K562 (cell line): Measurements from ENCODE around the gene SH3BGRL2. TPM values are rescaled to one million over a fixed set of nuclear protein-coding genes. Genes with fewer than 3 reads are reported as not detected.

Experiments
- ADNP ChIP-seq: fragments of 200-800 bp; sonication (Bioruptor generic); IDR thresholded peaks from 2 replicates; pipeline ENCODE4 v1.6.1; 2016; ENCODE audit warnings: missing genetic modification characterization, missing compliant biosample characterization
- CBFA2T2 ChIP-seq: fragments of 450-650 bp; conservative IDR thresholded peaks from 2 replicates; pipeline ENCODE4 v1.6.1; 2017; ENCODE audit warnings: mild to moderate bottlenecking
- DPF2 ChIP-seq: fragments of 450-650 bp; IDR thresholded peaks from 2 replicates; pipeline ENCODE4 v1.6.1; 2016
- GATAD2A ChIP-seq: fragments of 450-650 bp; IDR thresholded peaks from 2 replicates; pipeline ENCODE4 v1.6.1; 2017
- KAT2B ChIP-seq: IDR thresholded peaks from one replicate; pipeline ENCODE4 v1.6.1; 2012; ENCODE audit warnings: low read depth, mild to moderate bottlenecking, control low read depth, inconsistent platforms, low read length, moderate library complexity
- MAFK ChIP-seq: IDR thresholded peaks from 2 replicates; pipeline ENCODE4 v1.6.1; 2011; ENCODE audit warnings: low read length, improper control_type of control experiment
- MEF2A ChIP-seq: IDR thresholded peaks from 2 replicates; pipeline ENCODE4 v1.6.1; 2011; ENCODE audit warnings: low read depth, mild to moderate bottlenecking, low read length, moderate library complexity; ENCODE audit not compliant: control insufficient read depth
- NFIC ChIP-seq: fragments of 450-650 bp; IDR thresholded peaks from 2 replicates; pipeline ENCODE4 v1.6.1; 2017; ENCODE audit warnings: mild to moderate bottlenecking, inconsistent platforms
- NFYB ChIP-seq: IDR thresholded peaks from 2 replicates; pipeline ENCODE4 v1.6.1; 2011; ENCODE audit warnings: mild to moderate bottlenecking, moderate library complexity; ENCODE audit not compliant: insufficient read length; ENCODE audit errors: extremely low read depth
- SRSF1 ChIP-seq: fragments of 200-400 bp; formaldehyde crosslinking; IDR thresholded peaks from 2 replicates; pipeline ENCODE4 v1.6.1; 2017; ENCODE audit warnings: mild to moderate bottlenecking, low read depth, low read length, moderate library complexity
- STAT5A ChIP-seq: IDR thresholded peaks from 2 replicates; pipeline ENCODE4 v1.6.1; 2012; ENCODE audit warnings: low read length, inconsistent platforms, borderline replicate concordance
- TFAM ChIP-seq: fragments of 250-450 bp; sonication (Bioruptor Pico); conservative IDR thresholded peaks from 2 replicates; pipeline ENCODE4 v1.5.0; 2021; ENCODE audit warnings: mild to moderate bottlenecking, moderate library complexity
- U2AF2 ChIP-seq: fragments of 200-400 bp; formaldehyde crosslinking; optimal IDR thresholded peaks from 2 replicates; pipeline ENCODE3; 2017; ENCODE audit warnings: low read depth, mild to moderate bottlenecking, low read length
- ZNF146 ChIP-seq: IDR thresholded peaks from one replicate; pipeline ENCODE4 v1.6.1; 2018; ENCODE audit warnings: missing compliant biosample characterization; ENCODE audit not compliant: unreplicated experiment
- ZNF586 ChIP-seq: fragments of 450-650 bp; formaldehyde crosslinking; conservative IDR thresholded peaks from 2 replicates; pipeline ENCODE4 v1.4.0; 2020; ENCODE audit warnings: mild to moderate bottlenecking, moderate library complexity
- polyA plus RNA-seq, 8 experiments: library from polyadenylated mRNA; depleted of rRNA in 4 of 8; stranded (reverse) in 5 of 8; unstranded in 3 of 8; fragments of >200 nt; fragmentation: Nextera tagmentation in 2 of 8; fragmentation: Illumina TruSeq in 1 of 8; extraction: Ambion mirVana in 2 of 8; extraction: Trizol in 1 of 8; gene quantifications; 2 replicates each; pipeline versions ENCODE4 v1.2.1 to v1.2.3, GENCODE V29; 2011 to 2014; ENCODE audit warnings: inconsistent platforms in 1 of 8, missing spikeins in 1 of 8
- total RNA-seq, 7 experiments: library from RNA; depleted of rRNA in 6 of 7; stranded (reverse); fragments of >200 nt in 6 of 7; fragmentation: Illumina TruSeq in 2 of 7; extraction: Trizol in 2 of 7; gene quantifications; 2 replicates each; pipeline versions ENCODE4 v1.2.1 to v1.2.3, GENCODE V29; 2011 to 2021; ENCODE audit warnings: low replicate concordance in 1 of 7
- TF ChIP-seq, protein P1 (sequence below): fragments of 250-450 bp; sonication (Bioruptor Pico); IDR thresholded peaks from 2 replicates; pipeline ENCODE4 v1.8.0; 2022; ENCODE audit warnings: moderate library complexity, mild to moderate bottlenecking, inconsistent platforms
- TF ChIP-seq, protein P2 (sequence below): fragments of 450-650 bp; IDR thresholded peaks from 2 replicates; pipeline ENCODE4 v1.6.1; 2016

Gene SH3BGRL2
- total and polyA plus RNA-seq, 9 of the 15 experiments (the other 6 are each of a cell fraction or from before 2014, with no cell fraction given), result 4.4 to 12.1 (median 7.3) TPM

DNA sequence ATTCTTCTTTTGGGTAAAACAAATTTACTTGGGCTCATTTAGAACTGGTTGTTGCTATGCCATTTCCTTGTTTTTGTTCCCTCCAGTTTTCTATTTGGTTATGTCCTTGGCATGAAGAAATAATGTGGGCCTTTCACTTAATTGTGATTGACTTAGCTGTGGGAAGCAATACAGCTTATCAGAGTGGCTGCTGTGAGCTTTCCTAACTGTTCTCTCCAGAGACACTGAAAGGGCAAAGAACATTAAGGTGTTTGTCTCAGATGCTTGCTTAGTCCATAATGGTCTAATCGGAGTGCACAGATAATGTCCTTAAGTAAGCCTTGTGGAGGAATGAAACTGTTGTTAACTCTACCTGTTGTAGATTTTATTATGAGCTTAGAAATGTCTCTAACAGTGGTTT is 56.6 kb downstream of the SH3BGRL2 start (continued):
- TF ChIP-seq ZNF146 (CRISPR knock-in tag) (no peak), STAT5A (0 out of 2 replicates have a peak, but pooled peaks have one; percentile 27), MAFK (no peak), CBFA2T2 (peak; percentile 78), NFIC (no peak), TFAM (CRISPR knock-in tag) (no peak), ADNP (no peak), GATAD2A (no peak), ZNF586 (CRISPR knock-in tag) (no peak), DPF2 (0 out of 2 replicates have a peak, but pooled peaks have one; percentile 37), SRSF1 (no peak), U2AF2 (no peak), KAT2B (no peak), MEF2A (no peak), NFYB (no peak)
- TF ChIP-seq, protein P1, sequence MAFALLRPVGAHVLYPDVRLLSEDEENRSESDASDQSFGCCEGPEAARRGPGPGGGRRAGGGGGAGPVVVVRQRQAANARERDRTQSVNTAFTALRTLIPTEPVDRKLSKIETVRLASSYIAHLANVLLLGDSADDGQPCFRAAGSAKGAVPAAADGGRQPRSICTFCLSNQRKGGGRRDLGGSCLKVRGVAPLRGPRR, result no peak
- TF ChIP-seq, protein P2, sequence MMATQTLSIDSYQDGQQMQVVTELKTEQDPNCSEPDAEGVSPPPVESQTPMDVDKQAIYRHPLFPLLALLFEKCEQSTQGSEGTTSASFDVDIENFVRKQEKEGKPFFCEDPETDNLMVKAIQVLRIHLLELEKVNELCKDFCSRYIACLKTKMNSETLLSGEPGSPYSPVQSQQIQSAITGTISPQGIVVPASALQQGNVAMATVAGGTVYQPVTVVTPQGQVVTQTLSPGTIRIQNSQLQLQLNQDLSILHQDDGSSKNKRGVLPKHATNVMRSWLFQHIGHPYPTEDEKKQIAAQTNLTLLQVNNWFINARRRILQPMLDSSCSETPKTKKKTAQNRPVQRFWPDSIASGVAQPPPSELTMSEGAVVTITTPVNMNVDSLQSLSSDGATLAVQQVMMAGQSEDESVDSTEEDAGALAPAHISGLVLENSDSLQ, result 0 out of 2 replicates have a peak, but pooled peaks have one; percentile 5
